ENCODE results near the gene SCNM1.
A peak's percentile ranks its signal among the peaks of the same experiment; 100 is the strongest.
"Not testable (repeated sequence)": the region's sequence is repeated elsewhere in the genome, so short reads cannot be mapped to it uniquely, and the experiment has no call there.

Gene SCNM1

DNA sequence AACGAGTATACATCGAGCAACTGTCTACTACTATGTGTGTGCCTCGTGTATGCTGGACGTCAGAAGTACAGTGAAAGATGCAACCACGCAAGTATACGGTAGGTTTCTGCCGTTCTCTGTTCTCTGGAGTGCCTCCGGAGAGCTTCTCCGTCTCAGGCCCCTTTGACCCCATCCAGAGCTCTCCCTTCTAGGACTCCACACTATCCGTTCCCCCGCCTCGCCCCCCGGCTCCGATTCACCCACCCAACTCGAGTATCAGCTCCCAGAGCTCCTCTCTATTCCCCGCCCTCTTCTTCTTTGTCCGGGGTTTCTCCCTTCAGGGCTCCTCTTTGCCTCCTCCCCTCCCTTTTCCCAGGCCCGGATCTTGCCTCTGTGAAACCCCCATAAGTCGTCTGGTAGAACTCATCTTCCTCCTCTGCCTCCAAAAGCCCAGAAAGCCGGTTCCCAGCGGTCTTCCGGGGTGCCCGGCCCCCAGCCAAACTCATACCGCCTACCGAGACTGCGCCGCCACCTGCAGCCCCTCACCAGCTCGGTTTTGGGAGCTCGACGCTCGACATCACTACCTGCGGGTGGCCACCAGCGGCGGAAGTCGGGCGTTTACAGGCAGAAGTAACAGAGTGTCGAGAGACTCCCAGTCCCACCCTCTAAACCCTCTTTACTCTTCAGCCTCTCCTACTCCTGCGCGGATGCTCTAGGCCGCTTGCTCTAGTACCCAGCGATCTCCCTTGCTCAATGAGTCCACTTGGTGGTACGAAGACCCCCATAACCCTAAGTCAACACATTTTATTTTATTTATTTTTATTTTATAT lies 23.9 kb downstream of the SCNM1 start, which contains the start of gene VPS72:
VPS72 (minus strand) TSS at position 561 of the 809 bp plus-strand sequence; CDS start at position 485, 76 bp downstream.
- DNase-seq: peak; percentile 90

DNA sequence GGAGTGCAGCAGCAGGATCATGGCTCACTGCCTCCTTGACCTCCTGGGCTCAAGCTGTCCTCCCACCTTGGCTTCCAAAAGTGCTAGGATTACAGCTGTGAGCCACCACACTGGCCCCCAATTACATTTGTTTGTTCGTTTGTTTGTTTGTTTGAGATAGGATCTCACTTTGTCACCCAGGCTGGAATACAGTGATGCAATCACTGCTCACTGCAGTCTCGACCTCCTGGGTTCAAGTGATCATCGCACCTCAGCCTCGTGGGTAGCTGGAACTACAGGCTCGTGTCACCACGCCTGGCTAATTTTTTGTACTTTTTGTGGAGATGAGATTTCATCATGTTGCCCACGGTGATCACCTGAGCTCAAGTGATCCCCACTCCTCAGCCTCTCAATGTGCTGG lies 26.1 kb downstream of the SCNM1 start:
- no peak for DNase-seq

GRCh38 chr1:151193304-151193703 lies 27.4 kb downstream of the SCNM1 start:
- DNase-seq: no peak

GRCh38 chr1:151193856-151194255 lies 27.9 kb downstream of the SCNM1 start:
- DNase-seq: no peak

GRCh38 chr1:151194894-151195594 lies 29.1 kb downstream of the SCNM1 start:
- not testable (repeated sequence) for DNase-seq

DNA sequence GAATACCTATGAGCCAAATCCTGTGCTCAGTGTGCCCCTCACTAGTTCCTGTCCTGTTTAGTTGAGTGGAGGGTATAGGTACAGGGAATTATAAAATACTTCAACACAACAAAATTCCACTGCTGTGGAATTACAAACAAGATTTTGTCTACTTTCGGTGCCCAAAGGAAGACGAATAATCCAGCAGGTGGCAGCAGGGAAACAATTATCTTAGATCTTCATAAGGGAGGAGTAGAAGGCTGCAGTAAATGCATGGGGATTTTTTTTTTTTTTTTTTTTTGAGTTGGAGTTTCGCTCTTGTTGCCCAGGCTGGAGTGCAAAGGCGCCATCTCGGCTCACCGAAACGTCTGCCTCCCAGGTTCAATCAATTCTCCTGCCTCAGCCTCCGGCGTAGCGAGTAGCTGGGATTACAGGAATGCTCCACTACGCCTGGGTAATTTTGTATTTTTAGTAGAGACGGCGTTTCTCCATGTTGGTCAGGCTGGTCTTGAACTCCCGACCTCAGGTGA lies 30.4 kb downstream of the SCNM1 start:
- peak; percentile 48 for DNase-seq

- no peak for DNase-seq
Measured at GRCh38 chr1:151197863-151198253, 31.9 kb downstream of the SCNM1 start.

GRCh38 chr1:151198254-151199127 lies 32.5 kb downstream of the SCNM1 start, which contains the start of gene PIP5K1A:
Gene PIP5K1A (plus strand): TSS chr1:151198552. CDS start chr1:151198997, 445 bp downstream.
- DNase-seq: peak; percentile 97

DNA sequence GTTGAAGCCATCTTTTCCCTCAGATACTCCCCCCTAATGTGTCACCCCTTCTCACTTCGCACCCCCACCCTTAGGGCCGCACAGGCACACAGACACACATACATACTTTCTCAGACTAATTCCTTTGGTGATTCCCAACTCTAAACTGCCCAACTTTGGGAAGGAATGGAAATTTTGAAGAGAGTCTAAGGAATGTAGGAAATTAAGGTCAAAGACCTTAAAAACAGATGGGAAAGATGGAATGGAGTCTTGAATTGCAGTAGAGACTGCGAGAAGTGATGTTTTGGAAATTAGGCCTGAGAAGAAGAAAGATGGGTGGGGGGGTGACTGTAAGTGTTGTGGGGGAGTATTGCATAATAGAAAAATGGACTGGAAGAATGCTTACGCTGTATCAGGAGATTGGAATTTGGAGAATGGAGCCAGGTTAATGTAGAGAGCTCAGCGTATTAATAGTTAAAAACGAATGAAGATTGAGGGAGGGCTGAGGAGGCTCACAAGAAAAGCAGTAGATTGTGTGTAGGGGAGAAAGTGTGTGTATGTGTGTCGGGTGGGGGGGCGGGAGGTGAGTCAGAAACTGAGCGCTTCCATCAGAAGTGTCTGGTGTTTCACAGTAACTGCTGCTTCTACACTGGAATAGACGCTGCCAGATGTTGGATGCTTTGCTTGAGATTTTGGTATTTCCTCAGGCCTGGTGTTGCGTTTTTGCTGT lies 34.1 kb downstream of the SCNM1 start:
- DNase-seq: no peak

GRCh38 chr1:151205381-151205965 lies 39.5 kb downstream of the SCNM1 start:
- not testable (repeated sequence) for DNase-seq

DNA sequence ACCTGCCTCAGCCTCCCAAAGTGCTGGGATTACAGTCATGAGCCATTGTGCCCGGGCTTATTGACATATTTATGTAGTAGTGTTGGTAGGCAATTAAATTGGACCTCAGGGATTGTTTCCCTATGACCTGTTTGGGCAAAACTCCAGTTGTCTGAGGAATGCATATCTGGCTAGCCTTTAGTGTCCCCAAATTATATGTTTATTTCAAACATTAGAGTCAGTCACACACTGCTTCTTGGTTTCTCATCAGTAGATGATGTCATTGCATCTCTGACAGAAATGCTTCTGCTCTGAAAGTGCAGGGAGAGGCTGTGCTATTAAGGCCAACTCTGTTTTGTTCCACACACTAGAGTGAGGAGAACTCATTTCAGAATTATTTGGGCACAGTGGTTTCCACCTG lies 44.9 kb downstream of the SCNM1 start:
- no peak for DNase-seq

GRCh38 chr1:151211972-151212705 lies 46.2 kb downstream of the SCNM1 start:
- DNase-seq: no peak

DNA sequence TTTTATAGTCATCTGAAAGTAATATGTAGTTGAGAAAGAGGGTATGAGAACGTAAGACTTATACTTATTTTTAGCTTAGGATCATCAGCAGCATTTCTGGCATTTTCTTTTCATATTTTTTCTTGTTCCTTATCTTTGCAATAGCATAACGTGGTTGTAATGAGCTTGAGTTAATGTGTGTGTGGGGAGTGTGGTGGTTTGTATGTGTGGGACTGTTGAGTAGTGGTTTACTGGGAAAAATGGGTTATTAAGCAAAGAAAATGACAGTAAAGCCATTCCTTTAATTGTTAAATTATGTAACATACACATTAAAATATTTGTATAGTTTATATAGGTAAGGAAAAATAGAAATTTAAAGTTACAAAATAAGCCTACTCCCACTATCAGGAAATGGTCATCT lies 47.6 kb downstream of the SCNM1 start:
- no peak for DNase-seq

All from right kidney (tissue), 1 donor.